Keratinocyte (primary cell): ENCODE results near the gene MAEA. TPM values are rescaled to one million over a fixed set of nuclear protein-coding genes. Genes with fewer than 3 reads are reported as not detected.

ENCODE experiments used
- DNase-seq: peaks from one replicate; pipeline ENCODE4 v3.0.0-alpha.2; 2011; ENCODE audit warnings: low read depth, missing footprints, low spot score
- FAIRE-seq: peaks from 2 replicates; lab custom pipeline; 2011; peaks lifted over from hg19 to GRCh38; lab: Jason Lieb, UNC
- H2AFZ ChIP-seq: 2 replicates; pipeline ENCODE4 v1.6.0; 2012; ENCODE audit warnings: low read length, control low read depth, inconsistent platforms; ENCODE audit not compliant: control insufficient read depth
- H3K27ac ChIP-seq: 2 replicates; pipeline ENCODE4 v1.5.1; 2011; ENCODE audit warnings: low read length; ENCODE audit not compliant: control insufficient read depth, insufficient read depth
- H3K27me3 ChIP-seq: 3 replicates; pipeline ENCODE4 v1.6.0; 2011; ENCODE audit warnings: low read length; ENCODE audit not compliant: control insufficient read depth, insufficient read depth; ENCODE audit errors: extremely low read depth
- H3K36me3 ChIP-seq, 2 experiments: 2 replicates in 1 of 2; 3 replicates in 1 of 2; pipeline ENCODE4 v1.5.1; 2011; ENCODE audit warnings: low read length in 2 of 2, mild to moderate bottlenecking in 1 of 2; ENCODE audit not compliant: control insufficient read depth in 2 of 2, insufficient read depth in 2 of 2; ENCODE audit errors: extremely low read depth in 1 of 2
- H3K4me1 ChIP-seq: 3 replicates; pipeline ENCODE4 v1.5.1; 2011; ENCODE audit warnings: low read length; ENCODE audit not compliant: control insufficient read depth, insufficient read depth; ENCODE audit errors: extremely low read depth
- H3K4me2 ChIP-seq: 3 replicates; pipeline ENCODE4 v1.6.0; 2011; ENCODE audit warnings: low read depth, low read length; ENCODE audit not compliant: control insufficient read depth, insufficient read depth; ENCODE audit errors: extremely low read depth
- H3K4me3 ChIP-seq, 3 experiments: fragments of 200-600 bp in 1 of 3; sonication (generic) in 1 of 3; 2 replicates in 2 of 3; 3 replicates in 1 of 3; pipeline ENCODE4 v1.5.1; 2011 to 2016; ENCODE audit warnings: low read length in 3 of 3, mild to moderate bottlenecking in 3 of 3, control low read depth in 2 of 3, inconsistent platforms in 1 of 3, low read depth in 1 of 3, mixed read lengths in 1 of 3, mixed run types in 1 of 3, moderate library complexity in 1 of 3; ENCODE audit not compliant: control insufficient read depth in 2 of 3, insufficient read depth in 2 of 3; ENCODE audit errors: extremely low read depth in 1 of 3
- H3K79me2 ChIP-seq: 2 replicates; pipeline ENCODE4 v1.6.0; 2012; ENCODE audit warnings: low read length; ENCODE audit not compliant: control insufficient read depth, insufficient read depth
- H3K9ac ChIP-seq: 3 replicates; pipeline ENCODE4 v1.6.0; 2011; ENCODE audit warnings: low read length; ENCODE audit not compliant: control insufficient read depth, insufficient read depth; ENCODE audit errors: extremely low read depth
- H3K9me1 ChIP-seq: 3 replicates; pipeline ENCODE4 v1.6.0; 2011; ENCODE audit warnings: low read length; ENCODE audit not compliant: control insufficient read depth, insufficient read depth; ENCODE audit errors: extremely low read depth
- H3K9me3 ChIP-seq: 2 replicates; pipeline ENCODE4 v1.5.1; 2012; ENCODE audit warnings: low read depth, low read length; ENCODE audit not compliant: control insufficient read depth
- H4K20me1 ChIP-seq: 3 replicates; pipeline ENCODE4 v1.6.0; 2011; ENCODE audit warnings: low read length; ENCODE audit not compliant: control insufficient read depth, insufficient read depth; ENCODE audit errors: extremely low read depth
- EZH2 ChIP-seq: IDR thresholded peaks from one replicate; pipeline ENCODE4 v1.6.1; 2012; ENCODE audit warnings: inconsistent platforms, mild to moderate bottlenecking, low read length, moderate library complexity
- dilution Hi-C: fragments of 300-500 bp; cut with MboI; formaldehyde crosslinking; loops from one replicate; pipeline ENCODE4 v1.7.0; 2020; ENCODE audit warnings: low sequenced_read_pairs; ENCODE audit not compliant: extremely low pct_ligation_motif_present
- polyA plus RNA-seq, 5 experiments: library from polyadenylated mRNA; depleted of rRNA in 3 of 5; stranded (reverse) in 3 of 5; stranded (forward) in 1 of 5; unstranded in 1 of 5; fragments of >200 nt; gene quantifications; 1 replicate in 1 of 5; 2 replicates in 3 of 5; 3 replicates in 1 of 5; pipeline versions ENCODE4 v1.2.1 to v1.2.3, GENCODE V29; 2011 to 2012; ENCODE audit warnings: missing spikeins in 2 of 5, low read depth in 1 of 5, low replicate concordance in 1 of 5
- TF ChIP-seq, protein P1 (sequence below), 3 experiments: IDR thresholded peaks in 1 of 3; conservative IDR thresholded peaks in 1 of 3; optimal IDR thresholded peaks in 1 of 3; 2 replicates in 2 of 3; 3 replicates in 1 of 3; pipeline versions ENCODE3 to v1.5.1; 2011; ENCODE audit warnings: low read length in 3 of 3, mild to moderate bottlenecking in 3 of 3, moderate library complexity in 2 of 3, control low read depth in 1 of 3, inconsistent platforms in 1 of 3; ENCODE audit not compliant: insufficient read depth in 2 of 3; ENCODE audit errors: extremely low read depth in 1 of 3

Gene MAEA
- polyA plus RNA-seq, 1 donor (not counting 4 experiments of a cell fraction or from before 2014, with no cell fraction given): 89.7 TPM

DNA sequence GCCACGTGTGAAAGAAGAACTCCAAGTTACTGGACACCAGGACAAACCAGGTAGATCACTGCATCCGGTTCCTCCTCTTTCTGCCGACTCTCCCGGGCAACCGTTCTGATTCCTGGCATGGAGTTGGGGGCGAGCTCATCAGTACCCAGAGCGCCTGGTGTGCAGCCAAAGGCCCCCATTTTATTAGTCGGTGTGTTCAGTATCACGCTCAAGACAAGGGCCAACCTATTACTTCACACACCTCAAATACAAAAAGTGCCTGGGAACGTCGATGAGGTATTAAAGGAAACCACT is 38.0 kb upstream of the MAEA start:
- Histone ChIP-seq H3K4me2 (no peak overlapping the region), H3K9ac (no peak overlapping the region), H3K79me2 (peaks cover 17% of the 10 kb centered on the region), H3K4me3 (no peak overlapping the region), H2AFZ (no peak overlapping the region), H3K27ac (no peak overlapping the region), H4K20me1 (peaks cover 1% of the 10 kb centered on the region), H3K9me1 (no peaks in the 10 kb centered on the region), H3K4me1 (peaks cover 18% of the 10 kb centered on the region), H3K36me3 (peaks cover 0 to 6% of the 10 kb centered on the region in 2 experiments), H3K27me3 (no peaks in the 10 kb centered on the region), H3K9me3 (peaks cover 12% of the 10 kb centered on the region)
- dilution Hi-C loops: no loop called here
- FAIRE-seq (no peak), DNase-seq (no peak)
- no peak for TF ChIP-seq EZH2
- TF ChIP-seq, protein P1, sequence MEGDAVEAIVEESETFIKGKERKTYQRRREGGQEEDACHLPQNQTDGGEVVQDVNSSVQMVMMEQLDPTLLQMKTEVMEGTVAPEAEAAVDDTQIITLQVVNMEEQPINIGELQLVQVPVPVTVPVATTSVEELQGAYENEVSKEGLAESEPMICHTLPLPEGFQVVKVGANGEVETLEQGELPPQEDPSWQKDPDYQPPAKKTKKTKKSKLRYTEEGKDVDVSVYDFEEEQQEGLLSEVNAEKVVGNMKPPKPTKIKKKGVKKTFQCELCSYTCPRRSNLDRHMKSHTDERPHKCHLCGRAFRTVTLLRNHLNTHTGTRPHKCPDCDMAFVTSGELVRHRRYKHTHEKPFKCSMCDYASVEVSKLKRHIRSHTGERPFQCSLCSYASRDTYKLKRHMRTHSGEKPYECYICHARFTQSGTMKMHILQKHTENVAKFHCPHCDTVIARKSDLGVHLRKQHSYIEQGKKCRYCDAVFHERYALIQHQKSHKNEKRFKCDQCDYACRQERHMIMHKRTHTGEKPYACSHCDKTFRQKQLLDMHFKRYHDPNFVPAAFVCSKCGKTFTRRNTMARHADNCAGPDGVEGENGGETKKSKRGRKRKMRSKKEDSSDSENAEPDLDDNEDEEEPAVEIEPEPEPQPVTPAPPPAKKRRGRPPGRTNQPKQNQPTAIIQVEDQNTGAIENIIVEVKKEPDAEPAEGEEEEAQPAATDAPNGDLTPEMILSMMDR (optimal IDR thresholded peaks at IDR 0.05 in 1 of 3, IDR thresholded peaks at IDR 0.05 in 1 of 3, conservative IDR thresholded peaks at IDR 0.05 in 1 of 3; ENCODE audit: extremely low read depth in 1 of 3, insufficient read depth in 2 of 3, low read length in 3 of 3): no peak

DNA sequence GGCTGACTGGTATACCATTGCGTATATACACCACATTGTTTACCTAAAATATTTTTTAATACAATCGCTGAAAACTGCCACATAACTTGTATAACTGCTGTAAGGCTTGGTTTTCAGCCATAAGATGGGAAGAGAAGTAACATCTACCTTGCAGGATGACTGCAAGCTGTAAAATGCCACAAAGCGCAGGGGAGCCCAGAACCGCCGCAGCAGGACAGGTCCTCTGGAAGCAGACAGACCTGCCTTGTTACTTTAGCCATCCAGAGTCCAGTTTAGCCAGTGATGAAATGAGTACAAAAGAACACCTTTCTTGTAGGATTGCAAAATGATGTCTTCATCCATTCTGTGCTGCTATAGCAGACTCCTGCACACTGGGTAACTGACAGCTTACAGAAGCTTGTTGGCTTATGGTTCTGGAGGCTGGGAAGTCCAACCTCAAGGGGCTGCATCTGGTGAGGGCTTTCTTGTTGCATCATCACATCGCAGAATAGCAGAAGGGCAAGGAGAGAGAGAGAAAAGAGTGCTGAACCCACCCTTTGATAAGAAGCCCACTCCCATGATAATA is 36.7 kb upstream of the MAEA start:
- Histone ChIP-seq H3K4me1 (peaks cover 12% of the 10 kb centered on the region), H3K79me2 (peaks cover 4% of the 10 kb centered on the region), H3K36me3 (peaks cover 0 to 6% of the 10 kb centered on the region in 2 experiments), H3K9me3 (peaks cover 16% of the 10 kb centered on the region), H3K4me3 (no peak overlapping the region), H4K20me1 (no peaks in the 10 kb centered on the region), H3K9ac (no peak overlapping the region), H3K4me2 (no peak overlapping the region), H3K27ac (no peak overlapping the region), H3K27me3 (no peaks in the 10 kb centered on the region), H2AFZ (no peak overlapping the region), H3K9me1 (no peaks in the 10 kb centered on the region)
- FAIRE-seq (no peak), DNase-seq (no peak)
- dilution Hi-C loops: no loop called here
- TF ChIP-seq EZH2: no peak
- TF ChIP-seq, protein P1 (optimal IDR thresholded peaks at IDR 0.05 in 1 of 3, IDR thresholded peaks at IDR 0.05 in 1 of 3, conservative IDR thresholded peaks at IDR 0.05 in 1 of 3; ENCODE audit: extremely low read depth in 1 of 3, insufficient read depth in 2 of 3, low read length in 3 of 3): no peak
